ENCODE measurements around the gene CASZ1.

The CASZ1 gene

GRCh38 chr1:10663678-10664035, 132.8 kb downstream of the CASZ1 start:
- H3K9me3 ChIP-seq (ENCODE audit: control insufficient read depth, low read length) = no peaks in the 10 kb centered on the region
- H3K4me1 ChIP-seq = no peaks in the 10 kb centered on the region
- H3K36me3 ChIP-seq (ENCODE audit: control insufficient read depth, insufficient read depth, low read length) = no peaks in the 10 kb centered on the region
- no peaks in the 10 kb centered on the region for H3K27me3 ChIP-seq (ENCODE audit: control insufficient read depth, insufficient read depth, low read length)
- no peaks in the 10 kb centered on the region for H3K79me2 ChIP-seq
- no peak for TF ChIP-seq CTCF (IDR thresholded peaks at IDR 0.05)
- H2AFZ ChIP-seq = peak overlapping the region; percentile 53
- no peak overlapping the region for H3K4me3 ChIP-seq (ENCODE audit: low read depth, low read length)
- no peak overlapping the region for H3K27ac ChIP-seq
- no peak overlapping the region for H3K9ac ChIP-seq
- no peak overlapping the region for H3K4me2 ChIP-seq (ENCODE audit: low read length)

- Histone ChIP-seq H3K4me1 (no peaks in the 10 kb centered on the region), H3K36me3 (ENCODE audit: control insufficient read depth, insufficient read depth, low read length) (no peaks in the 10 kb centered on the region), H3K27me3 (ENCODE audit: control insufficient read depth, insufficient read depth, low read length) (no peaks in the 10 kb centered on the region), H3K9ac (no peak overlapping the region), H3K4me3 (ENCODE audit: low read depth, low read length) (no peak overlapping the region), H3K4me2 (ENCODE audit: low read length) (no peak overlapping the region), H3K9me3 (ENCODE audit: control insufficient read depth, low read length) (no peaks in the 10 kb centered on the region), H3K27ac (no peak overlapping the region), H3K79me2 (no peaks in the 10 kb centered on the region), H2AFZ (peak overlapping the region; percentile 53)
- TF ChIP-seq CTCF (IDR thresholded peaks at IDR 0.05) = no peak
Observed at GRCh38 chr1:10662824-10663677, 133.4 kb downstream of the CASZ1 start.

- TF ChIP-seq CTCF (IDR thresholded peaks at IDR 0.05) = no peak
- H3K4me3 ChIP-seq (ENCODE audit: low read depth, low read length) = no peak overlapping the region
- H3K4me2 ChIP-seq (ENCODE audit: low read length) = no peak overlapping the region
- H3K36me3 ChIP-seq (ENCODE audit: control insufficient read depth, insufficient read depth, low read length) = no peaks in the 10 kb centered on the region
- H3K27ac ChIP-seq = no peak overlapping the region
- H3K27me3 ChIP-seq (ENCODE audit: control insufficient read depth, insufficient read depth, low read length) = no peaks in the 10 kb centered on the region
- H2AFZ ChIP-seq = no peak overlapping the region
- no peaks in the 10 kb centered on the region for H3K9me3 ChIP-seq (ENCODE audit: control insufficient read depth, low read length)
- H3K9ac ChIP-seq = no peak overlapping the region
- no peaks in the 10 kb centered on the region for H3K4me1 ChIP-seq
- no peaks in the 10 kb centered on the region for H3K79me2 ChIP-seq
Observed at GRCh38 chr1:10662090-10662688, 134.3 kb downstream of the CASZ1 start.

- H3K9ac ChIP-seq = no peak overlapping the region
- no peaks in the 10 kb centered on the region for H3K9me3 ChIP-seq (ENCODE audit: control insufficient read depth, low read length)
- no peaks in the 10 kb centered on the region for H3K36me3 ChIP-seq (ENCODE audit: control insufficient read depth, insufficient read depth, low read length)
- H2AFZ ChIP-seq = no peak overlapping the region
- no peaks in the 10 kb centered on the region for H3K79me2 ChIP-seq
- TF ChIP-seq CTCF (IDR thresholded peaks at IDR 0.05) = no peak
- H3K4me3 ChIP-seq (ENCODE audit: low read depth, low read length) = no peak overlapping the region
- H3K27ac ChIP-seq = no peak overlapping the region
- H3K4me1 ChIP-seq = no peaks in the 10 kb centered on the region
- H3K27me3 ChIP-seq (ENCODE audit: control insufficient read depth, insufficient read depth, low read length) = no peaks in the 10 kb centered on the region
- no peak overlapping the region for H3K4me2 ChIP-seq (ENCODE audit: low read length)
Observed at GRCh38 chr1:10661453-10661852, 135.0 kb downstream of the CASZ1 start.
